Activated CD4-positive, alpha-beta T cell treated with anti-CD3 and anti-CD28 coated beads for 24 hours (primary cell): ENCODE results near the gene RAB11FIP3.
A peak's percentile ranks its signal among the peaks of the same experiment; 100 is the strongest.

ENCODE experiments used
- DNase-seq, 2 donors: peaks; one replicate each; pipeline ENCODE4 v3.0.0-alpha.2; 2020; ENCODE audit warnings: low read depth in 2 of 2

RAB11FIP3 gene

GRCh38 chr16:519425-519824 is 94.0 kb downstream of the RAB11FIP3 start:
- DNase-seq = no peak

DNA sequence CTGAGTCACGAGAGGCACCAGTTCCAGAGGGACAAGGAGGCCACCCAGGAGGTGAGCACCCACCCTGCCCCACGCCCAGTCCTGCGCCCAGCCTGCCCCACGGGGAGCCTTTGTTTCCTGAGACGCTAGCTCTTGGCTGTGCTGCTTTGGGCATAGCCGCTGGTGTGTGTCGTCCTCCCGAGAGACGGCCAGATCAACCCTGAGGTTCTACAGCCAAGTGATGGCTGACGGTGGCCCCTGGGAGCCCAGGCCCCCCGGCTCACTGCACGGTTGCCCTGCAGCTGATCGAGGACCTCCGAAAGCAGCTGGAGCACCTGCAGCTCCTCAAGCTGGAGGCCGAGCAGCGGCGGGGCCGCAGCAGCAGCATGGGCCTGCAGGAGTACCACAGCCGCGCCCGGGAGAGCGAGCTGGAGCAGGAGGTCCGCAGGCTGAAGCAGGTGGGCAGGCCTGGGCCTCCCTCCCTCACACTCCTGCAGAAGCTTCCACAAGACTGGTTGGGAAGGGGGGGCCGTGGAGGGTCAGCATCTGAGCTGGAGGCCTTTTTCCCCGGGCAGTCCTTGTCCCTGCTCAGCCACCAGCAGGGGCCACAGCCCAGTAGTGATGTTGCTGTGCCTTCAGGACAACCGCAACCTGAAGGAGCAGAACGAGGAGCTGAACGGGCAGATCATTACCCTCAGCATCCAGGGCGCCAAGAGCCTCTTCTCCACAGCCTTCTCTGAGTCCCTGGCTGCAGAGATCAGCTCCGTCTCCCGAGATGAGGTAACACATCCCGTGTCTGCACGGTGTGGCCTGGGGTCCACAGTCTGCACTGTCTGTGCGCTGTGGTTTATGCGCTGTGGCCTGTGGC is 94.6 kb downstream of the RAB11FIP3 start:
- DNase-seq = no peak

- DNase-seq = no peak
Observed at GRCh38 chr16:520847-521246, 95.4 kb downstream of the RAB11FIP3 start.

GRCh38 chr16:521381-522210 is 96.1 kb downstream of the RAB11FIP3 start:
- no peak for DNase-seq

- DNase-seq = no peak
Observed at GRCh38 chr16:522320-523096, 97.1 kb downstream of the RAB11FIP3 start.

DNA sequence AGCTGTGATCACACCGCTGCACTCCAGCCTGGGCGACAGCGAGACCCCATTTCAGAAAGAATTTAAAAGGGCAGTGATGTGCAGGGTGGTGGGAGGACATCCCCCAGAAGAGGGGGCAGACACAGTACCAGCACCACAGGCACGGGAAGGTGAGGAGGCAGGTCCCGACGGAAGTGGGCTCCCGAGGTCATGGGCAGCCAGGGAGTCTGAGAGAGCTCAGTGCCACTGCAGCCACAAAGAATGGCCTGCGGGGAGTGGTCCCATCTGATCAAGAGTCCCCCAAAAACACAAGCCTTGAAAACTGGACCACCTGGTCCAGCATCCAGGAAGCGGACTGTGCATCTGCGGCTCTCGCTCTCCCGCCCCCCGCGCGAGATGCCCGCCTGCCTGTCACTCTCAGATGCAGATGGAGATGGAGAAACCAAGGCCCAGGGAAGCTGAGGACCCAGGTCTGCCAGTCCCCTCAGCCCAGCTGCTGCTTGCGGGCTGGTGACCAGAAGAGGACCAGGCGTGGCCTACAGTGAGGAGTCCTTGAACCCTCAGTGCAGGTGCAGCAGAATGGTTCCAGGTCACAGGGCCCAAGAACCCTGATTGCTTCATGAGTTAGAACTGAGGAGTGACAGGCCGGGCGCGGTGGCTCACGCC is 97.8 kb downstream of the RAB11FIP3 start:
- DNase-seq = no peak

GRCh38 chr16:524274-525040 is 99.0 kb downstream of the RAB11FIP3 start:
- no peak for DNase-seq

DNA sequence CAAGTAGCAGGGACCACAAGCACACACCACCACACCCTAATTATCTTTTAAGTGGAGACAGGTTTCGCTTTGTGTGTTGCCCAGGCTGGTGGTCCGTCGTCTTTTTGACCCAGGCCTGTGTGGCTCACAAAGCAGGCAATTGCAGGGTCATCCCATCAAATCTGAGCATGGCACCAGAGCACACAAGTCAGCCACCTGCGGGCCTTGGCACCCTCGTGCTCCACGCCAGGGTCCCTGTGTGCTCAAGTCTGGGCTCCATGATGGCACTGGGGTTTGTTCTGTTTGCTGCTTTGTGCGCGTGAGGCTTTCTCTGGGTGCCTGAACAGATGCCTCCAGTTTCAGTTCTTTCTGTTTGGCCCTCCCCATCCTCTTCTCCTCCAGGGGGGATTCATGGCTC is 99.7 kb downstream of the RAB11FIP3 start:
- DNase-seq = no peak

DNA sequence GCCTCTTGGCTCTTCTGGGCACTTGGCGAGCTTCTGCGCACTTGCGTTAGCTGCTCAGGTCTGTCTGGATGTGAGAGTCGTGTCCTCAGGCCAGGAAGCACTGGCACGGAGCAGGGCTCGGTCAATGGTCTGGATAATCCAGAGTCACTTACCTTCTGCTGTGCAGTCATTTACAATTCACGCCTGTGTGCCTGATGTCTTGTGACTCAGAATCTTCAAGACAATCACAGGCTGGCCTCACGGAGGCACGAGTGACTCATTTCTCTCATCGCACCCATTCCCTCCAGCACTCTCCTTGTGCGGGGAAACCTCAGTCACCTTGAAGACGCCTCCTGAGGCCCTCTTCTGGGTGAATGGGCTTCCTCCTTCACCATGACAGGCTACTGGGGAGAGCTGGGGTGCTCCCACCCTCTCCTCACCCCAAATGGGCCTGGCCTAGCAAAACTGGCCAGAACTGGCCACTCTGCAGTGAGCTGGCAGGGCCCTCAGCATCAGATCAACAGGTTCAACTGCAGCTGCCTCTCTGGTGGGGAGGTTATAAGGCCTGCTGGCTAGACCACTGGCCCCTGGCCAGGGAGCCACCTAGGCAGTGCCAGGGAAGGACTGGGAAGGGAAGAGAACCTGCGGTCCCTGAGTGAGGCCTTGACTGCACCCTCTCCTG is 100.2 kb downstream of the RAB11FIP3 start:
- peak; percentile 64 to 67 for DNase-seq

GRCh38 chr16:526181-527014 is 100.9 kb downstream of the RAB11FIP3 start:
- no peak for DNase-seq

GRCh38 chr16:527015-527903 is 101.8 kb downstream of the RAB11FIP3 start, which contains the start of gene CAPN15:
Gene CAPN15 (plus strand): TSS chr16:527712. CDS start chr16:546839, 19,127 bp downstream.
- peak; percentile 74 to 79 for DNase-seq

DNA sequence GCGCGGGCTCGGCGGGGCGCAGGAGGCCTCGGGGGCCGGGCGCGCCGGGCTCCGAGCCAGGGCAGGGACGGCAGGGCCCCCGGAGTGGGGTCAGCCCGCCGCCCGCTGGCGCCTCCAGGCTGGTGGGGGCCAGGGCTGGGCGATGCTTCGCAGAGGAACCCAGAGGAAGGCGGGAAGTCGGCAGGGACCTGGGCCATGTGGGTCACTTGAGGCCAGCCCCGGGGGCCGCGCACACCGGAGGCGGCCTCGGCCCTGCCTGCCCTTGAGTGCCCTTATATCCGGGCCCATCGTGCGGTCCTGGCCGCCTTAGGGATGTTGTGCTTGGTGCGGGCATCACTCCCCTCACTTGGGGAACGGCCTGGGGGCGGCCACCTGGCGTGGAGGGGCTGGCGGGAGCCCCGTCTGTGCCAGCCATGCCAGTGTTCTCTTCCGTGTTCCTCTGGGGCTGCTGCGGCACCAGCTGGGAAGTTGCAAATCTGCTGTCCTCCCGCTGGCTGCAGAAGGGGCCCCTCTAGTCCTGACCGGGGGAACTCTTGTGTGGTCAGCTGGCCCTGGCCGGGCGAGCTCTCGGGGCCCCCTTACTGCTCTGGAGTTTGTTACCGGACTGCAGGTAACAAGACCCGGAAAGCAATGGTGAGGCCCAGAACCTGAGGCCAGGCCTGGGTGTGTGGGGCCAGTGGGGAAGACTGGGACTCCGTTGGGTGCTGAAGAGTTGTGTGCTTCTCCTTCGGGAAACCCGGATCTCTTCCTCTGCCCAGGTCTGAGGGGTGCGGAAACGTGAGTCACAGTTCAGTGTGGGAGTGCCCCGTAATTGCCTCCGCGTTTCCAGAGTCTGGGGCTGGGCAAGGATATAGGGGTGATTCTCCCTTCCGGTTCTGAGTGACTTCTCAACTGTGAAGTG is 102.9 kb downstream of the RAB11FIP3 start:
- peak in 1 of 2 donors; percentile 37 for DNase-seq

- no peak for DNase-seq
Observed at GRCh38 chr16:529012-529575, 103.6 kb downstream of the RAB11FIP3 start.

DNA sequence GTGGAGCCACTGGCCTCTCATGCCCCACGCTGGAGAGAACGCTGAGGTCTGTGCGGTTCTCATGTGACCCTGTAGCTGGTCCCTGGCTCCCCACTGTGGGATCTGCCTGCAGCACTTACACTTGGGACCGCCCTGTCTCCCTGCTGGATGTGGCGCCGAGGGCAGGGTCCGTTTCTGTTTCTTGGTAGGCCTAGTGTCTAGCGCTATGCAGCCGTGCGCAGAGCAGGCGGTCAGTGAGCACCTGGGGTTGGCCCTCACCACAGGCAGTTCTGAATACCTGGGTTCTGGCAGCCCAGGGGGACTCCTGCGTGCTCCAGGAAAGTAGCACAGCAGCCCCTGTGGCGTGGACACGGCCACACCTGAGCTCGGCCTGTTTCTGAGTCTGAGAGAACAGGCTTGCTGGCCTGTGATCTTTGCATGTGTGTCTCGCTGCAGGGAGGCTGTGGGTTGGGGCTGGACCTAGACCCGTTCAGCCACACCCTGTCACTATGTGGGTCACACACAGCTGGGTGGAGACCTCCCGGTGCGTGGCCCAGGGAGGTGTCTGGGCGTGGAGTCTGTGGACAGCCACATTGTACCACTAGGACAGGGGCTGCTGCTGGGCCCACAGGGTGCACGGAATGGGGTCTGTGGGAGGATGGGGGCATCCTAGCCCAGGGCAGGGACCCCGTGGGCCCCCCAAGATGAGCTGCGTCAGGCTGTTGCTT is 104.8 kb downstream of the RAB11FIP3 start:
- DNase-seq = no peak

DNA sequence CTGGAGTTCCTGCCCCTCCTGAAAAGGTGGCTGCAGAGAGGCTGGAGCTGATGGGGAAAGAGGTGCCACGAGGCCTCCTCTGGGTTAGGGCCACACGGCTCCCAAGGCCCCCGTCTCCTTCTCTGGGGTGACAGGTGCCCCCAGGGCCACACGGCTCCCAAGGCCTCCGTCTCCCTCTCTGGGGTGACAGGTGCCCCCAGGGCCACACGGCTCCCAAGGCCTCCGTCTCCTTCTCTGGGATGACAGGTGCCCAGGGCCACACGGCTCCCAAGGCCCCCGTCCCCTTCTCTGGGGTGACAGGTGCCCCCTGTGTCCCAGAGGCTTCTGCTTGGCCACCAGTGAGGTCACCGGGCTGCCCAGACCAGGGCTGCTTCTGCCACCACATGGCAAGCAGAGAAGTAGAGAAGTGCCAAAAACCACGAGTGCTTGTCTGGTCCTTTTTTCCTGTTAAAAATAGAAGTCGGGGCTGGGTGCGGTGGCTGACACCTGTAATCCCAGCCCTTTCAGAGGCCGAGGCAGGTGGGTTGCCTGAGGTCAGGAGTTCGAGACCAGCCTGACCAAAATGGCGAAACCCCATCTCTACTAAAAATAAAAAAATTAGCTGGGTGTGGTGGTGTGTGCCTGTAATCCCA is 106.2 kb downstream of the RAB11FIP3 start:
- no peak for DNase-seq
